Neuronal stem cell (in vitro differentiated cells): ENCODE measurements around the gene TEX38.

Experiments used
- DNase-seq: peaks from one replicate; pipeline ENCODE4 v3.0.0-alpha.2; 2013; ENCODE audit warnings: low spot score
- H2AFZ ChIP-seq: one replicate; pipeline ENCODE4 v1.6.1; 2013; ENCODE audit warnings: mild to moderate bottlenecking, low read length, inconsistent platforms
- H2AK5ac ChIP-seq: 2 replicates; pipeline ENCODE4 v1.6.1; 2013; ENCODE audit warnings: low read depth, mild to moderate bottlenecking, inconsistent platforms, low read length, moderate library complexity, mixed read lengths
- H2BK120ac ChIP-seq: 2 replicates; pipeline ENCODE4 v1.6.1; 2013; ENCODE audit warnings: low read depth, mild to moderate bottlenecking, inconsistent platforms, low read length, moderate library complexity, mixed read lengths
- H2BK12ac ChIP-seq: one replicate; pipeline ENCODE4 v1.6.1; 2013; ENCODE audit warnings: low read length, inconsistent platforms
- H2BK15ac ChIP-seq: 2 replicates; pipeline ENCODE4 v1.6.1; 2013; ENCODE audit warnings: mild to moderate bottlenecking, low read length, inconsistent platforms, mixed read lengths
- H2BK5ac ChIP-seq: one replicate; pipeline ENCODE4 v1.6.1; 2013; ENCODE audit warnings: inconsistent platforms, mild to moderate bottlenecking, low read length, moderate library complexity
- H3K14ac ChIP-seq: one replicate; pipeline ENCODE4 v1.6.1; 2013; ENCODE audit warnings: low read length, inconsistent platforms
- H3K18ac ChIP-seq: 2 replicates; pipeline ENCODE4 v1.6.1; 2013; ENCODE audit warnings: low read length, inconsistent platforms
- H3K23ac ChIP-seq: 2 replicates; pipeline ENCODE4 v1.6.1; 2013; ENCODE audit warnings: low read depth, mild to moderate bottlenecking, mixed read lengths, low read length, inconsistent platforms; ENCODE audit not compliant: poor library complexity
- H3K27ac ChIP-seq: replicated peaks from 3 replicates; pipeline ENCODE4 v1.5.1; 2013; ENCODE audit warnings: low read length, inconsistent platforms
- H3K27me3 ChIP-seq, 3 experiments: 2 replicates each; pipeline ENCODE4 v1.6.1; 2013; ENCODE audit warnings: low read length in 3 of 3, mild to moderate bottlenecking in 2 of 3, inconsistent platforms in 1 of 3, low read depth in 1 of 3, mixed read lengths in 1 of 3, moderate library complexity in 1 of 3; ENCODE audit not compliant: control insufficient read depth in 3 of 3, insufficient read depth in 3 of 3
- H3K36me3 ChIP-seq, 2 donors: replicated peaks in 1 of 2; 2 replicates each; pipeline ENCODE4 v1.6.1; 2013; ENCODE audit warnings: low read length in 2 of 2; ENCODE audit not compliant: control insufficient read depth in 2 of 2, insufficient read depth in 2 of 2
- H3K4ac ChIP-seq: 2 replicates; pipeline ENCODE4 v1.6.1; 2013; ENCODE audit warnings: inconsistent platforms, mild to moderate bottlenecking, low read length, moderate library complexity
- H3K4me1 ChIP-seq, 2 donors: 1 replicate in 1 of 2; 2 replicates in 1 of 2; pipeline ENCODE4 v1.6.1; 2013; ENCODE audit warnings: low read length in 2 of 2, low read depth in 1 of 2; ENCODE audit not compliant: control insufficient read depth in 2 of 2, insufficient read depth in 1 of 2
- H3K4me2 ChIP-seq: one replicate; pipeline ENCODE4 v1.6.1; 2013; ENCODE audit warnings: mild to moderate bottlenecking, low read length, inconsistent platforms; ENCODE audit not compliant: insufficient read depth, poor library complexity, severe bottlenecking
- H3K4me3 ChIP-seq, 2 donors: 2 replicates each; pipeline ENCODE4 v1.5.1; 2013; ENCODE audit warnings: low read length in 2 of 2, mild to moderate bottlenecking in 2 of 2, inconsistent platforms in 1 of 2, moderate library complexity in 1 of 2
- H3K79me1 ChIP-seq: one replicate; pipeline ENCODE4 v1.6.1; 2013; ENCODE audit warnings: low read depth, mild to moderate bottlenecking, inconsistent platforms, low read length, moderate library complexity
- H3K9ac ChIP-seq: one replicate; pipeline ENCODE4 v1.6.1; 2013; ENCODE audit warnings: mild to moderate bottlenecking, low read depth, low read length, inconsistent platforms; ENCODE audit not compliant: poor library complexity
- H3K9me3 ChIP-seq, 2 donors: replicated peaks in 1 of 2; 2 replicates each; pipeline versions ENCODE3 to v1.6.1; 2013; ENCODE audit warnings: low read length in 2 of 2, mild to moderate bottlenecking in 2 of 2, inconsistent platforms in 1 of 2, low read depth in 1 of 2, mixed read lengths in 1 of 2, moderate library complexity in 1 of 2; ENCODE audit not compliant: control insufficient read depth in 2 of 2, insufficient read depth in 1 of 2
- H4K8ac ChIP-seq: one replicate; pipeline ENCODE4 v1.6.1; 2013; ENCODE audit warnings: low read depth, mild to moderate bottlenecking, inconsistent platforms, low read length, moderate library complexity
- H4K91ac ChIP-seq: one replicate; pipeline ENCODE4 v1.6.1; 2013; ENCODE audit warnings: low read length, low read depth, mild to moderate bottlenecking, inconsistent platforms; ENCODE audit not compliant: poor library complexity
- WGBS, 2 donors: extraction: QIAGEN DNeasy Blood & Tissue Kit; methylation state at CpG; one replicate each; pipeline ENCODE4 v1.1.7; 2013; ENCODE audit warnings: missing lambda C conversion rate in 2 of 2, mixed read lengths in 1 of 2; ENCODE audit not compliant: insufficient read length in 2 of 2, insufficient replicate concordance in 1 of 2; ENCODE audit errors: extremely low coverage in 2 of 2; 5-methylcytosine and 5-hydroxymethylcytosine counted together

TEX38 gene

DNA sequence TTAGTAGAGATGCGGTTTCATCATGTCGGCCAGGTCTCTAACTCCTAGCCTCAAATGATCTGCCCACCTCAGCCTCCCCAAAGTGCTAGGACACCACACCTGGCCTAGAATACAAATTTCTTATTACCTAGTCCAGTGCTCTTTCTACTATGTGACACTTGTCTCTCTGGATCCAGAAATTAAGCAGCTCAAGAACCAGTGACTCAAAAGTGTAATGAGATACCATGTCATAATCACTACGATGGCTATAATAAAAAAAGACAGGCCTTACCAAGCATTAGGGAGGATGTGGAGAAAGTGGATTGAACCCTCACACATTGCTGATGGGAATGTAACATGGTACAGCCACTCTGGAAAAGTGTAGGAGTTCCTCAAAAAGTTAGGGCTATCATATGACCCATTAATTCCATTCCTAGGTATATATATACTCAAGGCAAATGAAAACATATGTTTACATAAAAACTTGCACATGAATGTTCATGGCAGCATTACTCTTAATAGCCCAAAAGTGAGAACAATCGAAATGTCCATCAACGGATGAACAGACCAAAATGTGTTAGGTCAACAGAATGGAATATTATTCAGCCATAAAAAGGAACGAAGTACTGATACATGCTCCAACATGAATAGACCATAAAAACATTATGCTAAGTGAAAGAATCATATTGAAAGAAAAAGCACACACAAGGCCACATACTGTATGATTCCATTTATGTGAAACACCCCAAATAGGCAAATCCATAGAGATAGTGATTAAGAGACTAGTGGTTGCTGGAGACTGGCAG, 8.3 kb downstream of the TEX38 start:
- WGBS, 2 donors: no CpG with 5 or more reads among the region's 6 CpGs
- no peak overlapping the region for H3K4me3 ChIP-seq
- H4K91ac ChIP-seq: no peak overlapping the region
- H3K4me1 ChIP-seq: peaks cover 0 to 7% of the 10 kb centered on the region in 2 donors
- no peak overlapping the region for H3K18ac ChIP-seq
- DNase-seq: no peak
- no peak overlapping the region for H2BK120ac ChIP-seq
- no peak overlapping the region for H4K8ac ChIP-seq
- H3K4ac ChIP-seq: no peak overlapping the region
- H3K27ac ChIP-seq: no peak overlapping the region
- H3K14ac ChIP-seq: no peak overlapping the region
- no peak overlapping the region for H2BK12ac ChIP-seq
- H2AK5ac ChIP-seq: no peak overlapping the region
- no peak overlapping the region for H2BK15ac ChIP-seq
- H3K27me3 ChIP-seq: no peaks in the 10 kb centered on the region
- no peaks in the 10 kb centered on the region for H3K79me1 ChIP-seq
- no peak overlapping the region for H2AFZ ChIP-seq
- no peak overlapping the region for H3K23ac ChIP-seq
- H3K36me3 ChIP-seq: peaks cover 21 to 97% of the 10 kb centered on the region in 2 donors
- no peak overlapping the region for H2BK5ac ChIP-seq
- no peaks in the 10 kb centered on the region for H3K9me3 ChIP-seq
- H3K4me2 ChIP-seq: no peak overlapping the region
- no peak overlapping the region for H3K9ac ChIP-seq

GRCh38 chr1:46681333-46682034, 9.8 kb downstream of the TEX38 start:
- WGBS, 2 donors: no CpG with 5 or more reads among the region's 1 CpG
- Histone ChIP-seq H2AFZ (no peak overlapping the region), H3K27me3 (no peaks in the 10 kb centered on the region), H2BK15ac (no peak overlapping the region), H3K4me1 (peaks cover 0 to 4% of the 10 kb centered on the region in 2 donors), H3K27ac (peak overlapping the region; percentile 58), H4K8ac (no peak overlapping the region), H3K14ac (no peak overlapping the region), H2BK120ac (no peak overlapping the region), H3K4me3 (no peak overlapping the region), H2AK5ac (no peak overlapping the region), H2BK12ac (no peak overlapping the region), H3K4ac (no peak overlapping the region), H3K79me1 (no peaks in the 10 kb centered on the region), H4K91ac (no peak overlapping the region), H3K4me2 (no peak overlapping the region), H2BK5ac (no peak overlapping the region), H3K18ac (no peak overlapping the region), H3K23ac (no peak overlapping the region), H3K9ac (no peak overlapping the region), H3K36me3 (peaks cover 22 to 98% of the 10 kb centered on the region in 2 donors), H3K9me3 (no peaks in the 10 kb centered on the region)
- DNase-seq: no peak

- Histone ChIP-seq H3K4me2 (no peak overlapping the region), H3K18ac (no peak overlapping the region), H3K27me3 (no peaks in the 10 kb centered on the region), H2BK120ac (no peak overlapping the region), H3K9me3 (no peaks in the 10 kb centered on the region), H4K91ac (no peak overlapping the region), H2BK15ac (no peak overlapping the region), H3K23ac (no peak overlapping the region), H3K4me3 (no peak overlapping the region), H4K8ac (no peak overlapping the region), H3K9ac (no peak overlapping the region), H2BK5ac (no peak overlapping the region), H3K36me3 (peaks cover 22 to 98% of the 10 kb centered on the region in 2 donors), H3K4me1 (peaks cover 0 to 4% of the 10 kb centered on the region in 2 donors), H2AK5ac (no peak overlapping the region), H2AFZ (no peak overlapping the region), H2BK12ac (no peak overlapping the region), H3K4ac (no peak overlapping the region), H3K27ac (no peak overlapping the region), H3K14ac (no peak overlapping the region), H3K79me1 (no peaks in the 10 kb centered on the region)
- WGBS, 2 donors: no CpG with 5 or more reads among the region's 1 CpG
- DNase-seq: no peak
These were observed 10.4 kb downstream of the TEX38 start for GRCh38 chr1:46682064-46682463.

DNA sequence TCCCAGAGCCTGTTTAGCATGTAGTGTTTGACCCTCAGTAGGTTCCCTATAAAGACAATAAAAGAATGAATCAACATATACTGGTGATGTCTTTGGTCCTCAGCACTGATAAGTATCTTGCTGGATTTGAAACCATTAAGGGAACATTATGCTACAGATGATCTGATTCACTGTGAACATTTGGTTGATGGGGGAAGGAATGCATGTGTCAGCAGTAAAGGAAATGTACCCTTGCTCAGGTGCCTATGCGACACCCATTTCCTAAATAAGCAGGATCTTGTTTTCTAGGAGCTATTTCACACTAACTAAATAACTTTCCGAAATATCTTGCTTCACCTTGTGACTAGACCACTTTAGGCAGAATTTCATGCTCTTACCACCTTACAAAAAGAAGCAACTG, 13.0 kb downstream of the TEX38 start:
- Histone ChIP-seq H3K79me1 (no peaks in the 10 kb centered on the region), H2BK15ac (no peak overlapping the region), H3K14ac (no peak overlapping the region), H3K4me1 (peaks cover 0 to 4% of the 10 kb centered on the region in 2 donors), H4K91ac (no peak overlapping the region), H3K18ac (no peak overlapping the region), H3K4me2 (no peak overlapping the region), H2BK5ac (no peak overlapping the region), H3K4me3 (no peak overlapping the region), H2BK12ac (no peak overlapping the region), H3K23ac (no peak overlapping the region), H3K36me3 (peaks cover 34 to 99% of the 10 kb centered on the region in 2 donors), H2AFZ (no peak overlapping the region), H2BK120ac (no peak overlapping the region), H2AK5ac (no peak overlapping the region), H3K9ac (no peak overlapping the region), H3K27me3 (no peaks in the 10 kb centered on the region), H3K27ac (no peak overlapping the region), H4K8ac (no peak overlapping the region), H3K4ac (no peak overlapping the region), H3K9me3 (no peaks in the 10 kb centered on the region)
- no CpG with 5 or more reads among the region's 2 CpGs for WGBS, 2 donors
- DNase-seq: no peak
